NCI-H774 (cell line): ENCODE measurements around the gene TM7SF2.

ENCODE experiments used
- DNase-seq: peaks from one replicate; lab custom pipeline; 2025; lab: John Stamatoyannopoulos, UW

Gene TM7SF2

GRCh38 chr11:65111744-65112545 lies at the start of gene TM7SF2:
TM7SF2 (plus strand) TSS chr11:65111872; CDS start chr11:65112016, 144 bp downstream.
- DNase-seq = peak; percentile 98

- DNase-seq = no peak
These were observed 48.1 kb upstream of the TM7SF2 start for GRCh38 chr11:65063532-65063931.

GRCh38 chr11:65064847-65065240 lies 46.8 kb upstream of the TM7SF2 start:
- DNase-seq = no peak

GRCh38 chr11:65065851-65066250 lies 45.8 kb upstream of the TM7SF2 start:
- DNase-seq = no peak

GRCh38 chr11:65066315-65066714 lies 45.4 kb upstream of the TM7SF2 start:
- no peak for DNase-seq

GRCh38 chr11:65066805-65067291 lies 44.8 kb upstream of the TM7SF2 start:
- DNase-seq = no peak

GRCh38 chr11:65067446-65067845 lies 44.2 kb upstream of the TM7SF2 start:
- no peak for DNase-seq

GRCh38 chr11:65069217-65069616 lies 42.5 kb upstream of the TM7SF2 start:
- no peak for DNase-seq

GRCh38 chr11:65071907-65072630 lies 39.6 kb upstream of the TM7SF2 start:
- no peak for DNase-seq

- DNase-seq = no peak
These were observed 39.1 kb upstream of the TM7SF2 start for GRCh38 chr11:65072631-65072966.

GRCh38 chr11:65077451-65077850 lies 34.2 kb upstream of the TM7SF2 start:
- DNase-seq = no peak

- DNase-seq = no peak
These were observed 33.5 kb upstream of the TM7SF2 start for GRCh38 chr11:65078151-65078550.

- DNase-seq = no peak
These were observed 32.8 kb upstream of the TM7SF2 start for GRCh38 chr11:65078786-65079342.

GRCh38 chr11:65083134-65083833 lies 28.4 kb upstream of the TM7SF2 start:
- no peak for DNase-seq

- peak; percentile 96 for DNase-seq
These were observed 27.7 kb upstream of the TM7SF2 start, which contains the start of the genes CDCA5 and ZFPL1 for GRCh38 chr11:65083834-65084597. CDCA5 (minus strand) TSS chr11:65084040; CDS start chr11:65083978, 62 bp downstream. ZFPL1 (plus strand) TSS chr11:65084222; CDS start chr11:65084699, 477 bp downstream.

GRCh38 chr11:65084598-65085375 lies 26.9 kb upstream of the TM7SF2 start:
- no peak for DNase-seq

GRCh38 chr11:65085446-65085845 lies 26.2 kb upstream of the TM7SF2 start:
- no peak for DNase-seq

GRCh38 chr11:65086809-65087208 lies 24.9 kb upstream of the TM7SF2 start:
- DNase-seq = no peak

GRCh38 chr11:65087216-65087615 lies 24.5 kb upstream of the TM7SF2 start:
- DNase-seq = no peak

GRCh38 chr11:65087827-65088226 lies 23.8 kb upstream of the TM7SF2 start:
- no peak for DNase-seq

GRCh38 chr11:65089621-65090020 lies 22.1 kb upstream of the TM7SF2 start:
- DNase-seq = no peak
